ENCODE results near the gene TNRC18.
"Not testable (repeated sequence)": the region's sequence is repeated elsewhere in the genome, so short reads cannot be mapped to it uniquely, and the experiment has no call there.

Gene TNRC18

GRCh38 chr7:5374464-5374863 lies 49.2 kb downstream of the TNRC18 start:
- DNase-seq = no peak

- DNase-seq = no peak
Measured at GRCh38 chr7:5373300-5373699, 50.3 kb downstream of the TNRC18 start.

GRCh38 chr7:5370454-5371353 lies 52.9 kb downstream of the TNRC18 start:
- no peak for DNase-seq

GRCh38 chr7:5367661-5368060 lies 56.0 kb downstream of the TNRC18 start:
- no peak for DNase-seq

- not testable (repeated sequence) for DNase-seq
Measured at GRCh38 chr7:5365976-5366625, 57.5 kb downstream of the TNRC18 start.

GRCh38 chr7:5363729-5364128 lies 59.9 kb downstream of the TNRC18 start:
- no peak for DNase-seq

- DNase-seq = no peak
Measured at GRCh38 chr7:5362466-5362865, 61.2 kb downstream of the TNRC18 start.

GRCh38 chr7:5361446-5362127 lies 62.0 kb downstream of the TNRC18 start:
- no peak for DNase-seq

GRCh38 chr7:5360971-5361370 lies 62.7 kb downstream of the TNRC18 start:
- no peak for DNase-seq

- no peak for DNase-seq
Measured at GRCh38 chr7:5360451-5360850, 63.2 kb downstream of the TNRC18 start.

- DNase-seq = not testable (repeated sequence)
Measured at GRCh38 chr7:5360021-5360420, 63.6 kb downstream of the TNRC18 start.

GRCh38 chr7:5359344-5359743 lies 64.3 kb downstream of the TNRC18 start:
- no peak for DNase-seq

GRCh38 chr7:5357951-5358350 lies 65.7 kb downstream of the TNRC18 start:
- no peak for DNase-seq

- DNase-seq = no peak
Measured at GRCh38 chr7:5356751-5357119, 66.9 kb downstream of the TNRC18 start.

- no peak for DNase-seq
Measured at GRCh38 chr7:5354460-5355232, 69.0 kb downstream of the TNRC18 start.

- no peak for DNase-seq
Measured at GRCh38 chr7:5352440-5353010, 71.1 kb downstream of the TNRC18 start.

- DNase-seq = no peak
Measured at GRCh38 chr7:5351507-5352265, 71.9 kb downstream of the TNRC18 start.

GRCh38 chr7:5350600-5351385 lies 72.8 kb downstream of the TNRC18 start:
- no peak for DNase-seq

- DNase-seq = no peak
Measured at GRCh38 chr7:5350174-5350463, 73.5 kb downstream of the TNRC18 start.

GRCh38 chr7:5349437-5350173 lies 74.0 kb downstream of the TNRC18 start:
- DNase-seq = no peak

- DNase-seq = no peak
Measured at GRCh38 chr7:5349005-5349380, 74.6 kb downstream of the TNRC18 start.
